ENCODE results near the gene SPTB. TPM values are rescaled to one million over a fixed set of nuclear protein-coding genes. Genes with fewer than 3 reads are reported as not detected.

Gene SPTB
- total and polyA plus RNA-seq, 2 experiments from 2014 or later: 1.1 to 1.7 TPM

GRCh38 chr14:64728856-64729255 lies 150.9 kb downstream of the SPTB start:
- no peaks in the 10 kb centered on the region for H3K9me2 ChIP-seq (replicated peaks; ENCODE audit: insufficient read depth)
- TF ChIP-seq EZH2 (IDR thresholded peaks at IDR 0.05; ENCODE audit: borderline replicate concordance) (no peak), CTCF (IDR thresholded peaks at IDR 0.05; ENCODE audit: poor library complexity) (no peak), EZH2phosphoT487 (IDR thresholded peaks at IDR 0.05; ENCODE audit: low read depth, severe bottlenecking, unreplicated experiment) (no peak)
- no peaks in the 10 kb centered on the region for H3K36me3 ChIP-seq (replicated peaks; ENCODE audit: insufficient read depth, low read depth)
- H3K27ac ChIP-seq: no peak overlapping the region
- DNase-seq (ENCODE audit: low spot score): no peak
- H4K20me1 ChIP-seq (ENCODE audit: insufficient read depth, poor library complexity, severe bottlenecking): no peaks in the 10 kb centered on the region
- no peaks in the 10 kb centered on the region for H3K9me3 ChIP-seq (ENCODE audit: low read depth)
- peaks cover 63% of the 10 kb centered on the region for H3K79me2 ChIP-seq
- no peak overlapping the region for H3K4me2 ChIP-seq
- H3K4me1 ChIP-seq (ENCODE audit: insufficient read depth): peaks cover 30% of the 10 kb centered on the region
- WGBS (ENCODE audit: low lambda C conversion rate, missing lambda C conversion rate): 94% methylated on average over 10 of the region's 10 CpGs
- no peak overlapping the region for H2AFZ ChIP-seq
- H3K4me3 ChIP-seq: no peak overlapping the region
- no peaks in the 10 kb centered on the region for H3K27me3 ChIP-seq

- Histone ChIP-seq H3K27ac (peak overlapping the region; percentile 94), H3K36me3 (replicated peaks; ENCODE audit: insufficient read depth, low read depth) (no peaks in the 10 kb centered on the region), H3K4me2 (no peak overlapping the region), H4K20me1 (ENCODE audit: insufficient read depth, poor library complexity, severe bottlenecking) (no peaks in the 10 kb centered on the region), H3K4me1 (ENCODE audit: insufficient read depth) (peaks cover 37% of the 10 kb centered on the region), H3K4me3 (no peak overlapping the region), H2AFZ (no peak overlapping the region), H3K27me3 (no peaks in the 10 kb centered on the region), H3K9me3 (ENCODE audit: low read depth) (no peaks in the 10 kb centered on the region), H3K9me2 (replicated peaks; ENCODE audit: insufficient read depth) (no peaks in the 10 kb centered on the region), H3K79me2 (peaks cover 68% of the 10 kb centered on the region)
- no peak for DNase-seq (ENCODE audit: low spot score)
- WGBS (ENCODE audit: low lambda C conversion rate, missing lambda C conversion rate): 95% methylated on average over 6 of the region's 6 CpGs
- TF ChIP-seq CTCF (IDR thresholded peaks at IDR 0.05; ENCODE audit: poor library complexity) (no peak), EZH2 (IDR thresholded peaks at IDR 0.05; ENCODE audit: borderline replicate concordance) (no peak)
Observed at GRCh38 chr14:64728106-64728505, 151.6 kb downstream of the SPTB start.

- Histone ChIP-seq H3K9me2 (replicated peaks; ENCODE audit: insufficient read depth) (no peaks in the 10 kb centered on the region), H4K20me1 (ENCODE audit: insufficient read depth, poor library complexity, severe bottlenecking) (no peaks in the 10 kb centered on the region), H2AFZ (no peak overlapping the region), H3K27me3 (no peaks in the 10 kb centered on the region), H3K36me3 (replicated peaks; ENCODE audit: insufficient read depth, low read depth) (no peaks in the 10 kb centered on the region), H3K9me3 (ENCODE audit: low read depth) (no peaks in the 10 kb centered on the region), H3K4me1 (ENCODE audit: insufficient read depth) (peaks cover 40% of the 10 kb centered on the region), H3K79me2 (peaks cover 73% of the 10 kb centered on the region), H3K4me3 (no peak overlapping the region), H3K27ac (peak overlapping the region; percentile 94), H3K4me2 (no peak overlapping the region)
- DNase-seq (ENCODE audit: low spot score): no peak
- TF ChIP-seq CTCF (IDR thresholded peaks at IDR 0.05; ENCODE audit: poor library complexity): no peak
- TF ChIP-seq EZH2phosphoT487 (IDR thresholded peaks at IDR 0.05; ENCODE audit: low read depth, severe bottlenecking, unreplicated experiment): no peak
- no peak for TF ChIP-seq EZH2 (IDR thresholded peaks at IDR 0.05; ENCODE audit: borderline replicate concordance)
- WGBS (ENCODE audit: low lambda C conversion rate, missing lambda C conversion rate): 97% methylated on average over 22 of the region's 22 CpGs
Observed at GRCh38 chr14:64727551-64728071, 152.1 kb downstream of the SPTB start.

GRCh38 chr14:64726585-64726890 lies 153.2 kb downstream of the SPTB start:
- TF ChIP-seq EZH2 (IDR thresholded peaks at IDR 0.05; ENCODE audit: borderline replicate concordance): no peak
- TF ChIP-seq EZH2phosphoT487 (IDR thresholded peaks at IDR 0.05; ENCODE audit: low read depth, severe bottlenecking, unreplicated experiment): no peak
- no peak for TF ChIP-seq CTCF (IDR thresholded peaks at IDR 0.05; ENCODE audit: poor library complexity)
- no peak overlapping the region for H2AFZ ChIP-seq
- no peaks in the 10 kb centered on the region for H3K36me3 ChIP-seq (replicated peaks; ENCODE audit: insufficient read depth, low read depth)
- peak; percentile 92 for DNase-seq (ENCODE audit: low spot score)
- H3K9me3 ChIP-seq (ENCODE audit: low read depth): no peaks in the 10 kb centered on the region
- WGBS (ENCODE audit: low lambda C conversion rate, missing lambda C conversion rate): 40% methylated on average over 5 of the region's 5 CpGs
- no peak overlapping the region for H3K4me3 ChIP-seq
- peak overlapping the region; percentile 94 for H3K27ac ChIP-seq
- H3K4me1 ChIP-seq (ENCODE audit: insufficient read depth): peaks cover 51% of the 10 kb centered on the region
- no peaks in the 10 kb centered on the region for H3K9me2 ChIP-seq (replicated peaks; ENCODE audit: insufficient read depth)
- H3K79me2 ChIP-seq: peaks cover 83% of the 10 kb centered on the region
- no peaks in the 10 kb centered on the region for H3K27me3 ChIP-seq
- no peaks in the 10 kb centered on the region for H4K20me1 ChIP-seq (ENCODE audit: insufficient read depth, poor library complexity, severe bottlenecking)
- peak overlapping the region; percentile 59 for H3K4me2 ChIP-seq

All from hepatocyte (in vitro differentiated cells).